ENCODE measurements around the gene ALPG.

DNA sequence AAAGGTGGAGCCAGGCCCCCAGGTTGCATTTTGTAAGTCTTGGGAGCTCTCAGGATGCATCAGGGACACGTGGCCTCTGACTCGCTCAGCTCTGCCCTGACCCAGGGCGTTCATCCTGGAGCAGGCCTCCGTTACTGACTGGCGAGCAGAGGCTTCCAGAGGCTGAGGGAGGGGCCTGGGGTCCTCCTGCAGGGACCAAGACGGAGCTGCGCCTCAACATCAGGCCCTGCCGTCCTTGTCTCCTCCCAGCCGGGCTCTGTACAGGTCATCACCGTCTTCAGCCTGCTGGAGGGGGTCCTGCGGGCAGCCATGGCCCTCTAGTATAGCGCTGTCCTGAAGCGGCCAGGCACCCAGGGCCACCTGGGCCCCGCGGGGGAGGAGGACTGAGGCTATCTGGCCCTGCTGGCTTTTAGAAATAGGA, 38.3 kb upstream of the ALPG start:
- TF ChIP-seq, protein P1, sequence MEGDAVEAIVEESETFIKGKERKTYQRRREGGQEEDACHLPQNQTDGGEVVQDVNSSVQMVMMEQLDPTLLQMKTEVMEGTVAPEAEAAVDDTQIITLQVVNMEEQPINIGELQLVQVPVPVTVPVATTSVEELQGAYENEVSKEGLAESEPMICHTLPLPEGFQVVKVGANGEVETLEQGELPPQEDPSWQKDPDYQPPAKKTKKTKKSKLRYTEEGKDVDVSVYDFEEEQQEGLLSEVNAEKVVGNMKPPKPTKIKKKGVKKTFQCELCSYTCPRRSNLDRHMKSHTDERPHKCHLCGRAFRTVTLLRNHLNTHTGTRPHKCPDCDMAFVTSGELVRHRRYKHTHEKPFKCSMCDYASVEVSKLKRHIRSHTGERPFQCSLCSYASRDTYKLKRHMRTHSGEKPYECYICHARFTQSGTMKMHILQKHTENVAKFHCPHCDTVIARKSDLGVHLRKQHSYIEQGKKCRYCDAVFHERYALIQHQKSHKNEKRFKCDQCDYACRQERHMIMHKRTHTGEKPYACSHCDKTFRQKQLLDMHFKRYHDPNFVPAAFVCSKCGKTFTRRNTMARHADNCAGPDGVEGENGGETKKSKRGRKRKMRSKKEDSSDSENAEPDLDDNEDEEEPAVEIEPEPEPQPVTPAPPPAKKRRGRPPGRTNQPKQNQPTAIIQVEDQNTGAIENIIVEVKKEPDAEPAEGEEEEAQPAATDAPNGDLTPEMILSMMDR (IDR thresholded peaks at IDR 0.05; ENCODE audit: low read length): no peak
- no peak for TF ChIP-seq EZH2 (IDR thresholded peaks at IDR 0.05; ENCODE audit: borderline replicate concordance, low read length)
